ENCODE measurements around the gene WDR12. TPM values are rescaled to one million over a fixed set of nuclear protein-coding genes. Genes with fewer than 3 reads are reported as not detected.

The WDR12 gene
- total and polyA plus RNA-seq, 7 donors, result 21.9 to 69.8 (median 39.3) TPM

DNA sequence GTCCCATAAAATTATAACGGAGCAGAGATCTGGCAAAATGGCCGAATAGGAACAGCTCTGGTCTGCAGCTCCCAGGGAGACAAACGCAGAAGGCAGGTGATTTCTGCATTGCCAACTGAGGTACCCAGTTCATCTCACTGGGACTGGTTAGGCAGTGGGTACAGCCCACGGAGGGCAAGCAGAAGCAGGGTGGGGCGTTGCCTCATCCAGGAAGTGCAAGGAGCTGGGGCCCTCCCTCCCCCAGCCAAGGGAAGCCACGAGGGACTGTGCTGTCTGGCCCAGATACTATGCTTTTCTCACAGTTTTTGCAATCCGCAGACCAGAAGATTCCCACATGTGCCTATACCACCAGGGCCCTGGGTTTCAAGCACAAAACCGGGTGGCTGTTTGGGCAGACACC lies 62.7 kb downstream of the WDR12 start:
- TF ChIP-seq, protein P1, sequence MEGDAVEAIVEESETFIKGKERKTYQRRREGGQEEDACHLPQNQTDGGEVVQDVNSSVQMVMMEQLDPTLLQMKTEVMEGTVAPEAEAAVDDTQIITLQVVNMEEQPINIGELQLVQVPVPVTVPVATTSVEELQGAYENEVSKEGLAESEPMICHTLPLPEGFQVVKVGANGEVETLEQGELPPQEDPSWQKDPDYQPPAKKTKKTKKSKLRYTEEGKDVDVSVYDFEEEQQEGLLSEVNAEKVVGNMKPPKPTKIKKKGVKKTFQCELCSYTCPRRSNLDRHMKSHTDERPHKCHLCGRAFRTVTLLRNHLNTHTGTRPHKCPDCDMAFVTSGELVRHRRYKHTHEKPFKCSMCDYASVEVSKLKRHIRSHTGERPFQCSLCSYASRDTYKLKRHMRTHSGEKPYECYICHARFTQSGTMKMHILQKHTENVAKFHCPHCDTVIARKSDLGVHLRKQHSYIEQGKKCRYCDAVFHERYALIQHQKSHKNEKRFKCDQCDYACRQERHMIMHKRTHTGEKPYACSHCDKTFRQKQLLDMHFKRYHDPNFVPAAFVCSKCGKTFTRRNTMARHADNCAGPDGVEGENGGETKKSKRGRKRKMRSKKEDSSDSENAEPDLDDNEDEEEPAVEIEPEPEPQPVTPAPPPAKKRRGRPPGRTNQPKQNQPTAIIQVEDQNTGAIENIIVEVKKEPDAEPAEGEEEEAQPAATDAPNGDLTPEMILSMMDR (IDR thresholded peaks at IDR 0.05), result no peak
- Histone ChIP-seq H3K36me3 (ENCODE audit: insufficient read depth in 1 of 2, low read depth in 1 of 2) (no peaks in the 10 kb centered on the region), H3K4me1 (no peaks in the 10 kb centered on the region), H3K9me3 (no peaks in the 10 kb centered on the region), H3K4me3 (no peak overlapping the region), H3K27ac (no peak overlapping the region), H3K27me3 (ENCODE audit: insufficient read depth in 3 of 3, low read length in 2 of 3) (no peaks in the 10 kb centered on the region)
- WGBS, 3 donors, result 66 to 71% (median 68%) methylated on average over 8 of the region's 8 CpGs
- intact Hi-C loops (cut with DNase I), result loop anchor here in 1 of 2 donors (10.0 kb wide), 1 partner anchor 146 kb away; no protein-coding TSS in a partner anchor
- ATAC-seq (no peak), DNase-seq (no peak)

DNA sequence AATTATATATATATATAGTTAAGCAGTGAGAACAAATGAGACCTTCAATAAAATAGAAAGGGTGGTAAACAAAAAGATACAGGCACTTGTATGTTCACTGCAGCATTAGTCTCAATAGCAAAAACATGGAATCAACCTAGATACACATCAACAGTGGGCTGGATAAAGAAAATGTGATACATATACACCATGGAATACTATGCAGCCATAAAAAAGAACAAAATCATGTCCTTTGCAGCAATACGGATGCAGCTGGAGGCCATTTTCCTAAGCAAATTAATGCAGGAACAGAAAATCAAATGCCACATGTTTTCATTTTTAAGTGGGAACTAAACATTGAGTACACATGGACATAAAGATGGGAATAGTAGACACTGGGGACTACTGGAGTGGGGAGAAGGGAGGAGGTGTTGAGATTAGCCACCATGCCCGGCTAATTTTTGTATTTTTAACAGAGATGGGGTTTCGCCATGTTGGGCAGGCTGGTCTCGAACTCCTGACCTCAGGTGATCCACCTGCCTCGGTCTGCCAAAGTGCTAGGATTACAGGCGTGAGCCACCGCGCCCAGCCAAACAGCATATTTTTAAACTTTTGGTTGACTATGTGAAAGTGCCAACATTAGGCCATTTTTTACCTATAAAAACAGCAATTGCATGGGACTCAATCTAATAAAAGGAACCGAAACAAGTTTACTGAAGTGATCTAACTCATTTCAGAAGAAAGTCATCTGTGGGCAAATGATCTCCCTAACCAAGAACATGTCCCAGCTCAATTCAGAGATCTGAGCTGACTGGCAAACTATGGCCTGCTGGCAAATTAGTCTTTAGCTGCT lies 63.6 kb downstream of the WDR12 start:
- H3K9me3 ChIP-seq, result peaks cover 3% of the 10 kb centered on the region
- ATAC-seq (no peak), DNase-seq (no peak)
- no peak overlapping the region for H3K4me3 ChIP-seq
- TF ChIP-seq, protein P1 (IDR thresholded peaks at IDR 0.05), result no peak
- 92 to 95% (median 94%) methylated on average over 9 of the region's 9 CpGs for WGBS, 3 donors
- H3K4me1 ChIP-seq, result no peaks in the 10 kb centered on the region
- intact Hi-C loops (cut with DNase I), result loop anchor here in 1 of 2 donors (10.0 kb wide), 1 partner anchor 147 kb away; no protein-coding TSS in a partner anchor
- H3K27ac ChIP-seq, result no peak overlapping the region
- no peaks in the 10 kb centered on the region for H3K36me3 ChIP-seq (ENCODE audit: insufficient read depth in 1 of 2, low read depth in 1 of 2)
- no peaks in the 10 kb centered on the region for H3K27me3 ChIP-seq (ENCODE audit: insufficient read depth in 3 of 3, low read length in 2 of 3)

DNA sequence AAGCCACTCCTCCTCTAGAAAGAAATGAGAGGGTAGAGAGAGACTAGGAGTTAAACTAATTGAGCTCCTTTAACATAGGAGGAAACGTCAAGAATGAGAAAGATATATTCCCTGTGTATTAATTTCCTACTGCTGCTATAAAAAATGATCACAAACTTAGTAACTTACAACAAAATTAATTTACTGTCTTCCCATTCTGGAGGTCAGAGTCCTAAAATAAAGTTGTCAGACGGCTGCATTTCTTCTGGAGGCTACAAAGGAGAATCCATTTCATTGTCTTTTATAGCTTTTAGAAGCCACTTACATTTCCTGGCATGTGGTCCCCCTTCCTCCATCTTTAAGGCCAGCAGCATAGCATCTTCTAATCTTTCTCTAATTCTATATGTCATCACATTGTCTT lies 66.8 kb downstream of the WDR12 start:
- Histone ChIP-seq H3K36me3 (ENCODE audit: insufficient read depth in 1 of 2, low read depth in 1 of 2) (no peaks in the 10 kb centered on the region), H3K4me1 (no peaks in the 10 kb centered on the region), H3K27ac (no peak overlapping the region), H3K4me3 (no peak overlapping the region), H3K27me3 (ENCODE audit: insufficient read depth in 3 of 3, low read length in 2 of 3) (no peaks in the 10 kb centered on the region), H3K9me3 (peaks cover 12% of the 10 kb centered on the region)
- WGBS, 3 donors, result 75 to 79% (median 78%) methylated on average over 2 of the region's 2 CpGs
- intact Hi-C loops (cut with DNase I), result loop anchor here in 1 of 2 donors (10.0 kb wide), 1 partner anchor 150 kb away; no protein-coding TSS in a partner anchor
- TF ChIP-seq, protein P1 (IDR thresholded peaks at IDR 0.05), result no peak
- no peak for ATAC-seq
- DNase-seq, result no peak

DNA sequence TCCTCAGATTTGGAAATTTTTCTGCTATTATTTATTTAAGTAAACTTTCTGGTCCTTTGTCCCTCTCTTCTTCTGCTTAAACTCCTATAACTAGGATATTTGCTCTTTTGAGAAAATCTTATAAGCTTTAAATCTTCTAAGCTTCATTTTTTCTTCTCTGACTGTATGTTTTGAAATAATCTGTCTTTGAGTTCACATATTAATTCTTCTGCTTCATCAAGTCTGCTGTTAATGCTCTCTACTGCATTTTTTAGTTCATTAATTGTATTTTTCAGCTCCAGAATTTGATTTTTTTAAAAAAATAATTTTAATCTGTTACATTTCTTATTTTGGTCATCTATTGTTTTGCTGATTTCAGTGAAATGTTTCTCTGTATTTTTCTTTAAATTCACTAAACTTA lies 68.8 kb downstream of the WDR12 start:
- DNase-seq, result no peak
- H3K36me3 ChIP-seq (ENCODE audit: insufficient read depth in 1 of 2, low read depth in 1 of 2), result no peaks in the 10 kb centered on the region
- H3K4me3 ChIP-seq, result no peak overlapping the region
- intact Hi-C loops (cut with DNase I), result loop anchor here in 1 of 2 donors (10.0 kb wide), 1 partner anchor 152 kb away; no protein-coding TSS in a partner anchor
- no peaks in the 10 kb centered on the region for H3K27me3 ChIP-seq (ENCODE audit: insufficient read depth in 3 of 3, low read length in 2 of 3)
- H3K27ac ChIP-seq, result no peak overlapping the region
- no peaks in the 10 kb centered on the region for H3K4me1 ChIP-seq
- peaks cover 12% of the 10 kb centered on the region for H3K9me3 ChIP-seq
- TF ChIP-seq, protein P1 (IDR thresholded peaks at IDR 0.05), result no peak
- ATAC-seq, result no peak
